ENCODE results near the gene GMPR.

Gene GMPR

DNA sequence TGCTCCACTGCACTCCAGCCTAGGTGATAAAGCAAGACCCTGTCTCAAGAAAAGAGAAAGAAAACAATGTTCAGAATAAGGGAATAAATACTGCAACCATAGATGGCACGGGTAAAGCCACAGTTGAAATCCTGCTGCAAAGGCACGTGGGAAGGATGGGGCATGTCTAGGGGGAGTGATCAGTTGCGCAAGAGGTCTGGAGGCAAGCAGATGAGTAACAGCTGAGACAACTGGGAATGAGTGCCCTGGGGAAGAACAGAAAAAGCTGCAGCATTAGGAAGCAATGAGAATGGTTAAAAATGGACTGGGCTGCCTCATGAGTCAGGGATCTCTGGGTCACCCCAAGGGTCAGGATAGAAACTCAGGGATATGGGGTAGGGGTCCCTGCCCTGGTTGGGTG lies 96.3 kb downstream of the GMPR start:
- DNase-seq, result peak; percentile 57

DNA sequence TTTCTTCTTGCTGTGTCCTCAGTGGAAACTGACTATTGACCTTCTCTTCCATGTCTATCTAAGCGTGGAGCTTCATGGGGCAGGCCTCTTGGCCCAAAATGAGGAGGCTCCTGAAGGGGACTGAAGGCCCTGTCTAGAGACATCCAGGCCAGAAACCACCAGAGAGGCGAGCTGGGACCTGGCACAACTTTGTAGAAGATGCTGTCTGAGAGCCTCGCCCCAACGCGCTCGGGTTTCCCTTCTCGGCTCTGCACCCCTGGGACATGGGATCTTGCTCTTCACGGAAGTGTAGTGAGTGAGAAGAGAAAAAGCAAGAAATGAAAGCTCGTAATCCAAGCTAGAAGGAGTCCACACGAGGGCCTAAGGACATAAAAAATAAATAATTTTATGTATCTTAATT lies 96.8 kb downstream of the GMPR start:
- no peak for DNase-seq

GRCh38 chr6:16336056-16336818 lies 97.8 kb downstream of the GMPR start:
- no peak for DNase-seq

DNA sequence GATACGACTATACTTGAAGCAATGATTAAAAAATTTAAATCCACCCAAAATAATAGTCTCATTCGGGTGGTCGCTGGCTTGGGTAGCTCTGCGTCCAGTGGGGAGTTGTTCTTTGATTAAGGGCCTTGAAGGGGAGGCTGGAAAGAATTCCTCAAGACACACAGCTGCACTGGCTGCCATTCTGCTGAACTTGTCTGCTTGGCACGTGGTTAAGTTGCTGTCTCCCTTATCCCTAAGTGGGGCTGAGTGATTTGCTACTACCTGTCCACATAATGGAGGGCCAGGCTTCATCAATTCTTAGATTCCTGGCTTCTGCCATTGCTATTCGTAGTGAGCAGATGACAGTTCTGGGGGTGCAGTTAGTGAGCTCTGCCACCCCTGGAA lies 98.5 kb downstream of the GMPR start:
- no peak for DNase-seq

- no peak for DNase-seq
Measured at GRCh38 chr6:16337295-16337975, 99.0 kb downstream of the GMPR start.

GRCh38 chr6:16338577-16339264 lies 100.3 kb downstream of the GMPR start:
- DNase-seq, result peak; percentile 90

DNA sequence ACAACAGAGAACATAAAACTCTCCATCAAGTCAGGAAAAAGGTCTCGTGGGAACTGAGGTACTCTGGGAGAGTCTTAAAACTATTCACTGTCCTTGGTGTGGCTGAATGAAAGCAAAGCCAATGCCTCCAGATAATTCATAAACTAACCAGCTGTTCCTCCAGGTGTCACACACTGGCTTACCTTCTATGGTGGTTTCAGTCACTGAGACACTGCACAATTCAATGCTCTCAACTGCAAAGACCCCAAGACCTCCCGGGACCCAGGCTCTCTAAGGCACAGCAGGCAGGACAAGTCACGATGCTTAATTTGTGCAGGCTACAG lies 100.8 kb downstream of the GMPR start:
- no peak for DNase-seq

DNA sequence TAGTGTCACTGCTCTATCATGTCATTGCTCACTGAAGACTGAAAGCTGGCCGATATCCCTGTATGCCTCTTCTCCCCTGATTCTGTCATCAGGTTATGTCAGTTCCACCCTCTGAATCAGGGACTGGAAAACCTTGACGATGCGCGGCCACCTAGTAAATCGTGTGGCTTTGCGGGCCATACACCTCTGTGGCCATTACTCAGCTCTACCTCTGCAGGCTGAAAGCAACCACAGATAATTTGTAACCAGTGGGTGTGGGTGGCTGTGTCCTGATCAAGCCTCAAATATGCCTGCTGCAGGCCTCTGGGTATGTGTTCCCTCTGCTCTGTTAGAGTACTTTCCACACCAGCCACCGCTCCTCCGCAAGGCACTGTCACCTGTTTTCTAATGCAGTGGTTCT lies 105.2 kb downstream of the GMPR start:
- no peak for DNase-seq

GRCh38 chr6:16344756-16345155 lies 106.4 kb downstream of the GMPR start:
- DNase-seq, result peak; percentile 20

Data from T1000 (cell line).